ELF-1 (cell line): ENCODE results near the gene HSPA12A.

Experiments
- DNase-seq: peaks from one replicate; pipeline ENCODE4 v3.0.0-alpha.2; 2016; ENCODE audit warnings: low read depth, low spot score

The HSPA12A gene

DNA sequence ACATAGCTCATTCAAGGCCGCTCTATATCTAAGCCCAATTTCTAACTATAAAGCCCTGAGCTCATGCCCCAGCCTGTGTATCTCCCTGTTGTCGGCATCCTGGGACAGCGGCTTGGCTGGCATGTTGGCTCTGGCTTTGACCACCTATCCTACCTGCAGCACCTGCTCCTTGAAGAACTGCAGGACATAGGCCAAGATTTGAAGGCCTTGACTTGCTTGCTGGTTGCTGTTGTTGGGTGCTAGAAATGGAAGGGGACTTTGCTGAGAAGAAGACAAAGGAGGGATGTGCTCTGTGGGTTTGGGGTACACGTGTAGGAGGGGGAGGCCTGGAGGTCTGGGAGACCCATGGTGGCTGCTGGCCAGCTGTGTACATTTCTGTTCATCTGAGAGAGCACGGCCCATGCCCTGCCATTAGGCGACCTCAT lies 110.5 kb downstream of the HSPA12A start:
- no peak for DNase-seq

DNA sequence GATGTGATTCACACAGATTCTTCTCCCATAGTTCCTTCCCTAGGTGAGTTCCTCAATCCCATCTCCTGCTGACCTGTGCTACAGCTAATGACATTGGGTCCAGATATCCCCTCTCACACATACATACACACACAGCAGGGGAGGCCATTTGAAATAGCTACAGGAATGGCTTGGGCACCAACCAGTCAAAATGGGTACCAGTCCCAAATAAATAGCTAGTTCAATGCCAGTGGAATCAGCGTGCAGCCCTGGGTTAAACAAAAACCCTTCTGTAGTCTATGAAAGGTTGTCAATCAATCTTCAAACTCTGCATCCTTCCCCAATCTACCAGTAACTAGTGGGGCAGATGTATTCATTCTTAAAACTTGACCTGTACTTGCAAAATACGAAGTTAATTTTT lies 112.3 kb downstream of the HSPA12A start:
- no peak for DNase-seq

DNA sequence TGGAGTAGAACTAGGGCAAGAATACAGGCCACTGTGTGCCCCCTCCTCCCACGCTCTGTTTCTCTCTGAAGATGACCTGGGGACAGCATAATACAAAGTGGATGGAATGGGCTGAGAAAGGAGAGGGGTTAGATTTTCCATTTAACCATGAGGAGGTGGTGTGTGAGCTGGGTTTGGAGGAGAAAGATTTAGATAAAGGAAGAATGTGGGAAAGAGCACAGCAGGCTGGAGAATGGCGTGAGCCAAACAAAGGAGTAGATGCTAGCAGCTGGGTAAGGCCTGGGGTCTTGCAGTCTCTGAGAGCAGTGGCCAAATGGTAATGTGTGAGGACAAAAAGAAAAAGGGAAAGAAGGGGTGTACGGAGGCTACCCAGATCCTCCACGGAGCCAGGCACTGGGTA lies 113.0 kb downstream of the HSPA12A start:
- peak; percentile 14 for DNase-seq

DNA sequence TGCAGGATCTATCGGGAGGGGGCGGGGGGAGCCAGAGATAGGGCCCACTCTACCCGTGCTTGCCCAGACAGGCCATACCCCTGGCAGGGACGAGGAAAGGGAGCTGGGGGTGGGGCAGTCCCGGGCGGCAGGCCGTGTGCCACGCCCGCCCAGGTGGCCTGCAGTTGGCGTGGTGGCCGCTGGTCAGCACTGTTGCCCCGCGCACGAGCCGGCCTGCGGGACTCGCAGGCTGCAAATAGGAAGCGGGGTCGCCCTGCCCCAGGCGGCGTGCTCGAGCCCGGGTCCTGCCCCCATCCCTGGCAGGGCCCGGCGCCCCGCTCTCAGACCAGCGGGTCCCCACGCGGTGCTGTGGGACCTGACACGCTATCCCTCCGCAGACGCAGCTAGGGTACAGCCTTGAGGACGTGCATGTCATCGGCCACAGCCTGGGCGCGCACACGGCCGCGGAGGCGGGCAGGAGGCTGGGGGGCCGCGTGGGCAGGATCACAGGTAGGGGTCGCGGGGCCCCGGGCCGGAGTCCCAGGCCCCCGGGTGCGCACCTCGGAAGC lies 114.9 kb downstream of the HSPA12A start:
- peak; percentile 76 for DNase-seq

- no peak for DNase-seq
Observed at GRCh38 chr10:116626815-116627214, 115.6 kb downstream of the HSPA12A start.

DNA sequence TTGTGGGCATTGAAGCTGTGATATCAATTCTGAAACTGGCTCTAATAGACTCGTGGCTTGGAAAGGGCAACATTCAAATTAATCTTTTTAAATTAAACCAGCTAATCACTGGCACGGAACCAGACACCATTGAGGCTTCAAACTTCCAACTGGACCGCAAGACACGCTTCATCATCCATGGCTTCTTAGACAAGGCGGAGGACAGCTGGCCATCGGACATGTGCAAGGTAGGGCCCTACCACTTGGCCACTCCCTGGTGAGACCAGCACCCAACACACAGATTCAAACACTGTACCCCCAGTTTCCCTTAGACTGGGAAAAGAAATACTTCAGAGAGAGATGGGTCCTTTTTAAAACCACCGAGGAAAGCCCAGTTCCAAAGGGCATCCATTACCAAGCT lies 116.5 kb downstream of the HSPA12A start:
- DNase-seq: no peak

GRCh38 chr10:116621934-116622655 lies 120.3 kb downstream of the HSPA12A start:
- DNase-seq: no peak

GRCh38 chr10:116621476-116621875 lies 120.9 kb downstream of the HSPA12A start:
- no peak for DNase-seq
